ENCODE measurements around the gene TSFM. TPM values are rescaled to one million over a fixed set of nuclear protein-coding genes. Genes with fewer than 3 reads are reported as not detected.

The TSFM gene
- total RNA-seq, 1 donor: 25.5 TPM

DNA sequence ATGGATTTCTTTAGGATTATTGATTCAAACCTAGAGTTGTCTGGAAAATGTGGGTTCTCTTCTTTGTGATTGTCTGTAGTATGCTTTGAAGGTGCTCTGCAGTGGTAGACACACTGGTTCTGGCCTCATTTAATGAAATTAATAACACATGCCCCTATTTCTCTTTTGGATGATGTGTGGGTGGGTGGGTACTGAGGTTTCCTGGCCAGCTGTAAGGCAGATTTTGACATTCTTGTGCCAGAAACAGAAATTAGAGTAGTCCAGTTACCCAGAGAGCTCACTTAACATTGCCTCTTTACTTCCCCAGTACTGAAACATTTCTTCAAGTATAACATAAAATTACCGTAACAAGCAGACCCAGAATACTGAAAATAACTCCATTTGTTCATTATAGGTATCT lies 14.4 kb downstream of the TSFM start:
- no peak for DNase-seq (ENCODE audit: low read depth)
- H3K4me3 ChIP-seq (ENCODE audit: low read depth, low read length): no peak overlapping the region
- TF ChIP-seq, protein P1, sequence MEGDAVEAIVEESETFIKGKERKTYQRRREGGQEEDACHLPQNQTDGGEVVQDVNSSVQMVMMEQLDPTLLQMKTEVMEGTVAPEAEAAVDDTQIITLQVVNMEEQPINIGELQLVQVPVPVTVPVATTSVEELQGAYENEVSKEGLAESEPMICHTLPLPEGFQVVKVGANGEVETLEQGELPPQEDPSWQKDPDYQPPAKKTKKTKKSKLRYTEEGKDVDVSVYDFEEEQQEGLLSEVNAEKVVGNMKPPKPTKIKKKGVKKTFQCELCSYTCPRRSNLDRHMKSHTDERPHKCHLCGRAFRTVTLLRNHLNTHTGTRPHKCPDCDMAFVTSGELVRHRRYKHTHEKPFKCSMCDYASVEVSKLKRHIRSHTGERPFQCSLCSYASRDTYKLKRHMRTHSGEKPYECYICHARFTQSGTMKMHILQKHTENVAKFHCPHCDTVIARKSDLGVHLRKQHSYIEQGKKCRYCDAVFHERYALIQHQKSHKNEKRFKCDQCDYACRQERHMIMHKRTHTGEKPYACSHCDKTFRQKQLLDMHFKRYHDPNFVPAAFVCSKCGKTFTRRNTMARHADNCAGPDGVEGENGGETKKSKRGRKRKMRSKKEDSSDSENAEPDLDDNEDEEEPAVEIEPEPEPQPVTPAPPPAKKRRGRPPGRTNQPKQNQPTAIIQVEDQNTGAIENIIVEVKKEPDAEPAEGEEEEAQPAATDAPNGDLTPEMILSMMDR (IDR thresholded peaks at IDR 0.05; ENCODE audit: insufficient read depth, low read depth, low read length): no peak

DNA sequence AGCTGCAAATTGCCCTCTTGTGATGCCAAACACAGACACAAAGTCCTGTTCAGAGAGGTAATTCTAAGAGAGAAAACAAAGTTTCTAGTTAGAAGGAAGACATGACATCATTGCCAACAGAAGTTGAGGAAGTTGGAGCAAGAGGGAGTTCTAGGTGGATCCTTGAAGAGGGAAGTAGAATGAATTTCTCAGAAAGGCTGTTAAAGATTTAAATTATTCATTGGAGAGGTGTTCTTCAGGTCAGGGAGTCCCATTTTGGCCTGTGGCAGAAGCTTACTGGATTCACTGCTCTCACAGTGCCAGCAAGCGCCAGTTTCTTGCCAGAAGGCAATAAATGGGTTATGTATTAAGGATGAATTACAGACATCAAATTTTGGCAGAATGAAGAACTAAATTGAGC lies 15.3 kb downstream of the TSFM start:
- TF ChIP-seq, protein P1 (IDR thresholded peaks at IDR 0.05; ENCODE audit: insufficient read depth, low read depth, low read length): no peak
- H3K4me3 ChIP-seq (ENCODE audit: low read depth, low read length): no peak overlapping the region

DNA sequence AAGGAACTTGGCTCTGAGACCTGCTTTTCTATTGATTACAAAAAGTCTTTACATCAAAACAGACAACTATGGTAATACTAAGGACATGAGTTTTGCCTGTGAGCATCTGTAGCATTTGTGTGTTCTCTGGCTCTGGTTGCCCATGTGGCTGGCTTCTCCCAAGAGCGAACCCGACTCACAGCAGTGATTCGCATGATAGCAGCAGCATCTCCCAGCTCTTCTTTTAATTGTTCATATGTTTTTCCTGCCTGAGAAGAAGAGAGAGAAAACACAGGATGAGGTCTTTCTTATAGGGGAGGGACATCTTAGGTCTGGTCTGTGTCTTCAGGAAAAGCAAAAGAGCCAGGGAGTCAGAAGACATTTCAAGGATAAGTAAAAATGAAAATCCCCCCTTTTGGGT lies 18.4 kb downstream of the TSFM start:
- TF ChIP-seq, protein P1 (IDR thresholded peaks at IDR 0.05; ENCODE audit: insufficient read depth, low read depth, low read length): no peak
- DNase-seq (ENCODE audit: low read depth): no peak
- H3K4me3 ChIP-seq (ENCODE audit: low read depth, low read length): no peak overlapping the region

More for the DNA sequence above, 15.3 kb downstream of the TSFM start:
- no peak for DNase-seq (ENCODE audit: low read depth)

DNA sequence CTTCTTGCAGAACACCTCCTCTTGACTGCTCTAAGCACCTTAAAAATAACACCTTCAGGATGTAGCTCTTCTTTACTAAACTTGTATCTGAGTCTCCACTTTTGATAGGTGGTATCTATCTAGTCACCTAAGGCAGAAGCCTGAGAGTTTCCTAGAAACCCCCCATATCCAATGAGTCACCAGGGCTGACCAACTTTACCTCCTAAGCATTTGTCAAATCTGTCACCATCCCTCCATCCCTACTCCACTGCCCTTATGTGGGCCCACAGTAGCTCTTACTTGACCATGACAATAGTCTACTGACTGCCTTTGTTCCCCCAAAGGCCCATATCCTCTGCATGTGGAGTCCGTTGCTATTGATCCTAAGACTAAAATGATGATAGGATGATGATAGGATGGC lies 20.0 kb downstream of the TSFM start:
- H3K4me3 ChIP-seq (ENCODE audit: low read depth, low read length): no peak overlapping the region
- no peak for DNase-seq (ENCODE audit: low read depth)
- TF ChIP-seq, protein P1 (IDR thresholded peaks at IDR 0.05; ENCODE audit: insufficient read depth, low read depth, low read length): no peak

DNA sequence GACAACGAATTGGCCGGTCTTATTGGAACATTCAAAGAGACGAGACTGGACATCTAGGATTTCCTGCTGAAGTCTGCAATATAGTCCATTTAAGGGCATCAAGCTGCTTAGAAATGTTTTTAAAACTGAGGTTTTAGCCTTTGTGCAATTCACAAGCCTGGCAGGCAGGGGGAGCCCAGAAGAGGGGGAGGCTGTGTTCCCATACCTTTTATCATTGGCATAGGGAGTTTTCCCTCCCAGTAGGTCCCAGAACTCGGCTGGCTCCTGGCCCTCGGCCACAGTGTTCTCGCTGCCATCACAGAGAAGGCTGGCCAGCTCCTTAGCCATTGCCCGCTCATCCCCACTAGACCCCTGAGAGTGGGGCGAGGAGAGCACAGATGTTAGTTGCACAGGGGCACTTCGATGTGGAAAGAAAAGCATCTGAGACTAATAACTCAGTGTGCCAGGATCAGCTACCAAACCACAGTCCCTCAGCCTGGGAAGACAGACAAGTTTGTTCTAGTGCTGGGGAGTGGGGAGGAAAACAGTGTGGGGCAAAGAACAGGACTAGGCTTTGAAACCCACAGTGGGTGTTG lies 20.8 kb downstream of the TSFM start:
- DNase-seq (ENCODE audit: low read depth): peak; percentile 54
- no peak overlapping the region for H3K4me3 ChIP-seq (ENCODE audit: low read depth, low read length)
- TF ChIP-seq, protein P1 (IDR thresholded peaks at IDR 0.05; ENCODE audit: insufficient read depth, low read depth, low read length): peak; percentile 84

DNA sequence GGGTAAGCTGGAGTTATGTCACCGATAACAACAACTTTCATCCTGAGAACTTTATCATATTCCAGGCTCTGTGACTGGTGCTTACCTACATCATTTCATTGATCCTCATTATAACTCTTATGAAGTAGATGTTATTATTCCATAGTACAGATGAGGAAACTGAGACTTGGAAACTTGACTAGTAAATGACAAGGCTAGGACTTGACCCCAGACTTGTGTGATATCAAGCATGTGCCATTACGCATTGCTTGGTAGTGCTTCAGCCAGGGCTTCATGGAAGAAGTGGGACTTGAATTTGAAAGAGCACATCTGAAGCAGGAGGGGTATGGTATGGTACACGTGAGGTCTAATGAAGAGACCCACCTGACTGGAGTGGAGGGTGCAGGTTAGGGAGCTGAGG lies 24.1 kb downstream of the TSFM start:
- no peak for DNase-seq (ENCODE audit: low read depth)
- TF ChIP-seq, protein P1 (IDR thresholded peaks at IDR 0.05; ENCODE audit: insufficient read depth, low read depth, low read length): no peak
- H3K4me3 ChIP-seq (ENCODE audit: low read depth, low read length): no peak overlapping the region

DNA sequence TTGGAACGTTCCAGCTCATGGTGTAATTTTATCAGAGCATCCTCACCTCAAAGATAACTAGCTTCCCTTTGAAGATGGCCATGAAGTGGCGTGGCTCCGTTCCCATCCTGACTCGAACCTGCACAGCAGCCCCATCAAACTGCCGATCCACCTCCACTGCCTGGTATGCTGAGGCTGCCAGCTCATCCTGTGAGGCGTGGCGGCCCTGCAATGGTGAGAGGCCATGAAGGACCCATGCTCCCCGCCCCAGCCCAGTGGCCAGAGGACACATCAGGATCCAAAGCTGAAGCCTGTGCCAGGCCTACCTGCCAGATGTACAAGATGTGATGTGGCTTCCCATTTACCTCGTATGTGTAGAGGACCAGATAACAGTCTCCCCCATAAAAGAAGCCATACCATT lies 24.7 kb downstream of the TSFM start:
- TF ChIP-seq, protein P1 (IDR thresholded peaks at IDR 0.05; ENCODE audit: insufficient read depth, low read depth, low read length): no peak
- no peak for DNase-seq (ENCODE audit: low read depth)
- H3K4me3 ChIP-seq (ENCODE audit: low read depth, low read length): no peak overlapping the region
